ENCODE data around the gene ATP8B3. TPM values are rescaled to one million over a fixed set of nuclear protein-coding genes. Genes with fewer than 3 reads are reported as not detected.

Gene ATP8B3
- total and polyA plus RNA-seq, 2 experiments from 2014 or later = 2.1 to 6.0 TPM

DNA sequence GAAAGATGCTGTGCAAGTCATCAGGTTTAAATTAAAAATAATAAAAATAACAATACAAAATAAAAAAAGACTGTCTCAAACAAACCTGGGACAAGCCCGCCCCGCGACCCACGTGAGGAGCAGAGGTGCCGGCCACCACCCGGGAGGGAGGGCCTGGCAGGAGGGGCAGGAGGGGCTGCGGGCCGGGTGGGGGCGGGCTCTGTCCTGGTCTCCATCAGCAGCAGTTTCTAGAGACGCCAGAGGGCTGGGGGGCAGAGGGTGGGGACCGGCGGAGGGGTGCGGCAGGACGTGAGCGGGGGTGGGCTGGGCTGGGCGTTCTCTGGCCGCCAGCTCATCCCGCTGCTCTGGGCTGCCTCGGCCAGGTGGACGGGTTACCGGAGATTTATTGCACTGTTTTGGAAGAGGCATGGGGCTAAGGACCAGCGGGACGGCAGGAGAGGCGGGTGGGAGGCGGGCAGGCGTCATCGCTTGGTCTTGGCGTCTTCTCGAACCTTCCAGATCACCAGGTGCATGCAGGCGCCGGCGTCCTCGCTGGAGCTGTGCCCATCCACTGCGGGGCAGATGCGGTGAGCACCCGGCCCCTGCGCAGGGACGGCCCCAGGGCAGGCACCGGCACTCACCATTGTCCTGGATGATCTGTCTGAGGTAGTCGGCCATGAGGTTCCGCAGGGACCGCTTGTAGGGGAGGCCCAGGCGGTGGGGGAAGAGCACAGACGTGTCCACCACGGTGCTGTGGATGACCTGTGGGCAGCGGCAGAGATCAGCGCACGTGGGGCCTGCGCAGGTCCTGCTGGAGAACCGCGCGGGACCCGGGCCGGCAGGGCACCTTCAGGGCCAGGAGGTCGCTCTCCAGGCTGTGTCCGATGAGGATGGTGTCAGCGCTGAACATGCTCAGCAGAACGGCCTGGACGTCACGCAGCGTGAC lies 3.8 kb upstream of the ATP8B3 start:
- TF ChIP-seq CREB1 (CRISPR knock-in tag; IDR thresholded peaks at IDR 0.05; ENCODE audit: low read depth) = no peak
- TF ChIP-seq, protein P1, sequence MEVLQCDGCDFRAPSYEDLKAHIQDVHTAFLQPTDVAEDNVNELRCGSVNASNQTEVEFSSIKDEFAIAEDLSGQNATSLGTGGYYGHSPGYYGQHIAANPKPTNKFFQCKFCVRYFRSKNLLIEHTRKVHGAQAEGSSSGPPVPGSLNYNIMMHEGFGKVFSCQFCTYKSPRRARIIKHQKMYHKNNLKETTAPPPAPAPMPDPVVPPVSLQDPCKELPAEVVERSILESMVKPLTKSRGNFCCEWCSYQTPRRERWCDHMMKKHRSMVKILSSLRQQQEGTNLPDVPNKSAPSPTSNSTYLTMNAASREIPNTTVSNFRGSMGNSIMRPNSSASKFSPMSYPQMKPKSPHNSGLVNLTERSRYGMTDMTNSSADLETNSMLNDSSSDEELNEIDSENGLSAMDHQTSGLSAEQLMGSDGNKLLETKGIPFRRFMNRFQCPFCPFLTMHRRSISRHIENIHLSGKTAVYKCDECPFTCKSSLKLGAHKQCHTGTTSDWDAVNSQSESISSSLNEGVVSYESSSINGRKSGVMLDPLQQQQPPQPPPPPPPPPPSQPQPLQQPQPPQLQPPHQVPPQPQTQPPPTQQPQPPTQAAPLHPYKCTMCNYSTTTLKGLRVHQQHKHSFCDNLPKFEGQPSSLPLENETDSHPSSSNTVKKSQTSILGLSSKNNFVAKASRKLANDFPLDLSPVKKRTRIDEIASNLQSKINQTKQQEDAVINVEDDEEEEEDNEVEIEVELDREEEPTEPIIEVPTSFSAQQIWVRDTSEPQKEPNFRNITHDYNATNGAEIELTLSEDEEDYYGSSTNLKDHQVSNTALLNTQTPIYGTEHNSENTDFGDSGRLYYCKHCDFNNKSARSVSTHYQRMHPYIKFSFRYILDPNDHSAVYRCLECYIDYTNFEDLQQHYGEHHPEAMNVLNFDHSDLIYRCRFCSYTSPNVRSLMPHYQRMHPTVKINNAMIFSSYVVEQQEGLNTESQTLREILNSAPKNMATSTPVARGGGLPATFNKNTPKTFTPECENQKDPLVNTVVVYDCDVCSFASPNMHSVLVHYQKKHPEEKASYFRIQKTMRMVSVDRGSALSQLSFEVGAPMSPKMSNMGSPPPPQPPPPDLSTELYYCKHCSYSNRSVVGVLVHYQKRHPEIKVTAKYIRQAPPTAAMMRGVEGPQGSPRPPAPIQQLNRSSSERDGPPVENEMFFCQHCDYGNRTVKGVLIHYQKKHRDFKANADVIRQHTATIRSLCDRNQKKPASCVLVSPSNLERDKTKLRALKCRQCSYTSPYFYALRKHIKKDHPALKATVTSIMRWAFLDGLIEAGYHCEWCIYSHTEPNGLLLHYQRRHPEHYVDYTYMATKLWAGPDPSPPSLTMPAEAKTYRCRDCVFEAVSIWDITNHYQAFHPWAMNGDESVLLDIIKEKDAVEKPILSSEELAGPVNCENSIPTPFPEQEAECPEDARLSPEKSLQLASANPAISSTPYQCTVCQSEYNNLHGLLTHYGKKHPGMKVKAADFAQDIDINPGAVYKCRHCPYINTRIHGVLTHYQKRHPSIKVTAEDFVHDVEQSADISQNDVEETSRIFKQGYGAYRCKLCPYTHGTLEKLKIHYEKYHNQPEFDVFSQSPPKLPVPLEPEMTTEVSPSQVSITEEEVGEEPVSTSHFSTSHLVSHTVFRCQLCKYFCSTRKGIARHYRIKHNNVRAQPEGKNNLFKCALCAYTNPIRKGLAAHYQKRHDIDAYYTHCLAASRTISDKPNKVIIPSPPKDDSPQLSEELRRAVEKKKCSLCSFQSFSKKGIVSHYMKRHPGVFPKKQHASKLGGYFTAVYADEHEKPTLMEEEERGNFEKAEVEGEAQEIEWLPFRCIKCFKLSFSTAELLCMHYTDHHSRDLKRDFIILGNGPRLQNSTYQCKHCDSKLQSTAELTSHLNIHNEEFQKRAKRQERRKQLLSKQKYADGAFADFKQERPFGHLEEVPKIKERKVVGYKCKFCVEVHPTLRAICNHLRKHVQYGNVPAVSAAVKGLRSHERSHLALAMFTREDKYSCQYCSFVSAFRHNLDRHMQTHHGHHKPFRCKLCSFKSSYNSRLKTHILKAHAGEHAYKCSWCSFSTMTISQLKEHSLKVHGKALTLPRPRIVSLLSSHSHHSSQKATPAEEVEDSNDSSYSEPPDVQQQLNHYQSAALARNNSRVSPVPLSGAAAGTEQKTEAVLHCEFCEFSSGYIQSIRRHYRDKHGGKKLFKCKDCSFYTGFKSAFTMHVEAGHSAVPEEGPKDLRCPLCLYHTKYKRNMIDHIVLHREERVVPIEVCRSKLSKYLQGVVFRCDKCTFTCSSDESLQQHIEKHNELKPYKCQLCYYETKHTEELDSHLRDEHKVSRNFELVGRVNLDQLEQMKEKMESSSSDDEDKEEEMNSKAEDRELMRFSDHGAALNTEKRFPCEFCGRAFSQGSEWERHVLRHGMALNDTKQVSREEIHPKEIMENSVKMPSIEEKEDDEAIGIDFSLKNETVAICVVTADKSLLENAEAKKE (CRISPR knock-in tag; IDR thresholded peaks at IDR 0.05) = no peak
- no peak for TF ChIP-seq NANOG (IDR thresholded peaks at IDR 0.05; ENCODE audit: borderline replicate concordance)
- TF ChIP-seq, protein P2, sequence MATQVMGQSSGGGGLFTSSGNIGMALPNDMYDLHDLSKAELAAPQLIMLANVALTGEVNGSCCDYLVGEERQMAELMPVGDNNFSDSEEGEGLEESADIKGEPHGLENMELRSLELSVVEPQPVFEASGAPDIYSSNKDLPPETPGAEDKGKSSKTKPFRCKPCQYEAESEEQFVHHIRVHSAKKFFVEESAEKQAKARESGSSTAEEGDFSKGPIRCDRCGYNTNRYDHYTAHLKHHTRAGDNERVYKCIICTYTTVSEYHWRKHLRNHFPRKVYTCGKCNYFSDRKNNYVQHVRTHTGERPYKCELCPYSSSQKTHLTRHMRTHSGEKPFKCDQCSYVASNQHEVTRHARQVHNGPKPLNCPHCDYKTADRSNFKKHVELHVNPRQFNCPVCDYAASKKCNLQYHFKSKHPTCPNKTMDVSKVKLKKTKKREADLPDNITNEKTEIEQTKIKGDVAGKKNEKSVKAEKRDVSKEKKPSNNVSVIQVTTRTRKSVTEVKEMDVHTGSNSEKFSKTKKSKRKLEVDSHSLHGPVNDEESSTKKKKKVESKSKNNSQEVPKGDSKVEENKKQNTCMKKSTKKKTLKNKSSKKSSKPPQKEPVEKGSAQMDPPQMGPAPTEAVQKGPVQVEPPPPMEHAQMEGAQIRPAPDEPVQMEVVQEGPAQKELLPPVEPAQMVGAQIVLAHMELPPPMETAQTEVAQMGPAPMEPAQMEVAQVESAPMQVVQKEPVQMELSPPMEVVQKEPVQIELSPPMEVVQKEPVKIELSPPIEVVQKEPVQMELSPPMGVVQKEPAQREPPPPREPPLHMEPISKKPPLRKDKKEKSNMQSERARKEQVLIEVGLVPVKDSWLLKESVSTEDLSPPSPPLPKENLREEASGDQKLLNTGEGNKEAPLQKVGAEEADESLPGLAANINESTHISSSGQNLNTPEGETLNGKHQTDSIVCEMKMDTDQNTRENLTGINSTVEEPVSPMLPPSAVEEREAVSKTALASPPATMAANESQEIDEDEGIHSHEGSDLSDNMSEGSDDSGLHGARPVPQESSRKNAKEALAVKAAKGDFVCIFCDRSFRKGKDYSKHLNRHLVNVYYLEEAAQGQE (IDR thresholded peaks at IDR 0.05; ENCODE audit: unreplicated experiment) = no peak
- no peak for TF ChIP-seq EZH2 (IDR thresholded peaks at IDR 0.05; ENCODE audit: low read depth, unreplicated experiment)
- TF ChIP-seq ZNF331 (CRISPR knock-in tag; IDR thresholded peaks at IDR 0.05; ENCODE audit: low read depth) = no peak
- no peak for TF ChIP-seq STAT1 (IDR thresholded peaks at IDR 0.05; ENCODE audit: unreplicated experiment)
- TF ChIP-seq, protein P3, sequence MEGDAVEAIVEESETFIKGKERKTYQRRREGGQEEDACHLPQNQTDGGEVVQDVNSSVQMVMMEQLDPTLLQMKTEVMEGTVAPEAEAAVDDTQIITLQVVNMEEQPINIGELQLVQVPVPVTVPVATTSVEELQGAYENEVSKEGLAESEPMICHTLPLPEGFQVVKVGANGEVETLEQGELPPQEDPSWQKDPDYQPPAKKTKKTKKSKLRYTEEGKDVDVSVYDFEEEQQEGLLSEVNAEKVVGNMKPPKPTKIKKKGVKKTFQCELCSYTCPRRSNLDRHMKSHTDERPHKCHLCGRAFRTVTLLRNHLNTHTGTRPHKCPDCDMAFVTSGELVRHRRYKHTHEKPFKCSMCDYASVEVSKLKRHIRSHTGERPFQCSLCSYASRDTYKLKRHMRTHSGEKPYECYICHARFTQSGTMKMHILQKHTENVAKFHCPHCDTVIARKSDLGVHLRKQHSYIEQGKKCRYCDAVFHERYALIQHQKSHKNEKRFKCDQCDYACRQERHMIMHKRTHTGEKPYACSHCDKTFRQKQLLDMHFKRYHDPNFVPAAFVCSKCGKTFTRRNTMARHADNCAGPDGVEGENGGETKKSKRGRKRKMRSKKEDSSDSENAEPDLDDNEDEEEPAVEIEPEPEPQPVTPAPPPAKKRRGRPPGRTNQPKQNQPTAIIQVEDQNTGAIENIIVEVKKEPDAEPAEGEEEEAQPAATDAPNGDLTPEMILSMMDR (conservative IDR thresholded peaks at IDR 0.05; ENCODE audit: low read depth in 2 of 2) = no peak
- no peak for TF ChIP-seq ZNF114 (CRISPR knock-in tag; IDR thresholded peaks at IDR 0.05)
- no peak for TF ChIP-seq POLR2AphosphoS5 (IDR thresholded peaks at IDR 0.05; ENCODE audit: low read depth)
- TF ChIP-seq, protein P4, sequence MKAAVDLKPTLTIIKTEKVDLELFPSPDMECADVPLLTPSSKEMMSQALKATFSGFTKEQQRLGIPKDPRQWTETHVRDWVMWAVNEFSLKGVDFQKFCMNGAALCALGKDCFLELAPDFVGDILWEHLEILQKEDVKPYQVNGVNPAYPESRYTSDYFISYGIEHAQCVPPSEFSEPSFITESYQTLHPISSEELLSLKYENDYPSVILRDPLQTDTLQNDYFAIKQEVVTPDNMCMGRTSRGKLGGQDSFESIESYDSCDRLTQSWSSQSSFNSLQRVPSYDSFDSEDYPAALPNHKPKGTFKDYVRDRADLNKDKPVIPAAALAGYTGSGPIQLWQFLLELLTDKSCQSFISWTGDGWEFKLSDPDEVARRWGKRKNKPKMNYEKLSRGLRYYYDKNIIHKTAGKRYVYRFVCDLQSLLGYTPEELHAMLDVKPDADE (IDR thresholded peaks at IDR 0.05) = no peak
- Histone ChIP-seq H3F3A (replicated peaks; ENCODE audit: low read depth) (0 out of 2 replicates have a peak, but pooled peaks cover 5% of the 10 kb centered on the region), H3K4me3 (no peak overlapping the region), H2AFZ (no peak overlapping the region), H4K20me1 (replicated peaks; ENCODE audit: insufficient read depth) (no peaks in the 10 kb centered on the region), H3K79me2 (replicated peaks; ENCODE audit: insufficient read depth) (no peaks in the 10 kb centered on the region), H3K27me3 (ENCODE audit: insufficient read depth) (no peaks in the 10 kb centered on the region), H3K4me1 (ENCODE audit: insufficient read depth) (no peaks in the 10 kb centered on the region), H3K4me2 (no peak overlapping the region), H3K27ac (ENCODE audit: low read depth) (no peak overlapping the region), H3K9me2 (ENCODE audit: insufficient read depth) (no peaks in the 10 kb centered on the region), H3K36me3 (ENCODE audit: insufficient read depth) (no peaks in the 10 kb centered on the region; the same call in 1 of the 2 replicates)
- ATAC-seq = no peak
- H3K27me3 Mint-ChIP-seq (ENCODE audit: insufficient read depth, low read depth, poor library complexity) = peaks cover 14% of the 10 kb centered on the region
- H3K27ac Mint-ChIP-seq = no peak overlapping the region
- H3K36me3 Mint-ChIP-seq (ENCODE audit: low read depth) = peaks cover 16% of the 10 kb centered on the region
- peaks cover 6% of the 10 kb centered on the region for H3K4me1 Mint-ChIP-seq
- no peaks in the 10 kb centered on the region for H3K9me3 Mint-ChIP-seq
- DNase-seq (ENCODE audit: low spot score) = no peak
- H3K4me3 Mint-ChIP-seq = no peak overlapping the region

Measured in GM23338 (cell line).